OCI-M2 (cell line): Measurements from ENCODE around the gene GLYATL2.

Experiments used
- DNase-seq: peaks from one replicate; lab custom pipeline; 2025; ENCODE audit not compliant: unreplicated experiment; lab: John Stamatoyannopoulos, UW

GLYATL2 gene

GRCh38 chr11:58801302-58801701 is 43.2 kb downstream of the GLYATL2 start:
- DNase-seq: no peak

DNA sequence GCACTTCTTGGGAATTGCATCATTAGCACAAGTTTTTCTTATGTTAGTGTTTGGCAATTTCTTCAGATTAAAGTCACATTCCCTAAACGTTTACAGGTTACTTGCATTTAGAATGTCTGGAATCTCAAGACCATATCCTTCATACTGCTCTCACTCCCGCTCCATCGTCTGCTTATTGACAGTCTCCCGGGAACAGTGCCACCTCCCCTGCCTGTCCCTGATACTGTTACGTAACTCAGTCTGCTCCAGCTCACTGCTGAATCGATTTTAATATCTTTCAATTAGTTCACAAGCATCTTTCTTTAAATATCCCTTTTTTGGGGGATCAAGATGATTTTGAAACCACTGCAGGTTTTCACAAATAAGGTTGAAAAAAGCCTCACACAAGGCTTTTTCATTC is 48.2 kb downstream of the GLYATL2 start:
- DNase-seq: no peak

DNA sequence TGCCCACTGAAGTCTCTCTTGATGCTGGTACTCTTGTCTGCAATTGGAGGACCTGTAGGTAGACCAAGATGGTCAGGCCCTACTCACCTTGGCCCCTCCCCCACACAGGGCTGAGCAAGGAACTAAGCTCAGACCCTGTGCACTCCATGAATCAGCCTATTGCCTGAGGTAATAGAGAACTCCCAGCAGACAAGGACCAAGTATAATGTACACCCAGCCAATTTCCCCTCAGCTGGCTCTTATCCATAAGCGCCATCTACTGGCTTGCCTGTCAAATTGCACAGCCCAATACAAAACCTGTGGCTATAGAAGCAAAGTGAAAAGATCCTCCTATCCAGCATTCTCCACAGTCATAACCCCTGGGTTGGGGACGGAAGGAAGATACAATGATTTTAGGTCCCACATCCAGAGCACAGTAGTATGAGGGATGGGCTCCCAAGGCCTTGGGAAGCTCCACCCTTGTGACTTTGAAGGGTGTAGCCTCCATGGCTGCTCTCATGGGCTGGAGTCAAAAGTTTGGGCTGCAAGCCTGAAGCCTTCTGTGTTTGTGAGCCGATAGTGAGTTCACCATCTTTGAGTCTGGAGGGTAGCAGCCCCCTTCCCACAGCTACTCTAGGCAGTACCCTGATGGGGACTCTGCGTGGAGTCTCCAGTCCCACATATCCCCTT is 56.0 kb downstream of the GLYATL2 start:
- DNase-seq: no peak

- DNase-seq: no peak
These were observed 56.6 kb downstream of the GLYATL2 start for GRCh38 chr11:58787903-58788302.

- DNase-seq: no peak
These were observed 57.8 kb downstream of the GLYATL2 start for GRCh38 chr11:58786693-58787092.

GRCh38 chr11:58784995-58785394 is 59.5 kb downstream of the GLYATL2 start:
- DNase-seq: no peak
